Choroid plexus epithelial cell (primary cell): ENCODE measurements around the gene KASH5.
A peak's percentile ranks its signal among the peaks of the same experiment; 100 is the strongest.

Experiments
- DNase-seq: peaks from one replicate; pipeline ENCODE4 v3.0.0-alpha.2; 2010; ENCODE audit warnings: low read depth
- H3K4me3 ChIP-seq: 2 replicates; pipeline ENCODE4 v1.5.1; 2011; ENCODE audit warnings: low read depth, mild to moderate bottlenecking, control low read depth, low read length, moderate library complexity
- TF ChIP-seq, protein P1 (sequence below): conservative IDR thresholded peaks from 2 replicates; pipeline ENCODE4 v1.5.1; 2011; ENCODE audit warnings: low read depth, mild to moderate bottlenecking, control low read depth, inconsistent platforms, low read length, moderate library complexity

Gene KASH5

DNA sequence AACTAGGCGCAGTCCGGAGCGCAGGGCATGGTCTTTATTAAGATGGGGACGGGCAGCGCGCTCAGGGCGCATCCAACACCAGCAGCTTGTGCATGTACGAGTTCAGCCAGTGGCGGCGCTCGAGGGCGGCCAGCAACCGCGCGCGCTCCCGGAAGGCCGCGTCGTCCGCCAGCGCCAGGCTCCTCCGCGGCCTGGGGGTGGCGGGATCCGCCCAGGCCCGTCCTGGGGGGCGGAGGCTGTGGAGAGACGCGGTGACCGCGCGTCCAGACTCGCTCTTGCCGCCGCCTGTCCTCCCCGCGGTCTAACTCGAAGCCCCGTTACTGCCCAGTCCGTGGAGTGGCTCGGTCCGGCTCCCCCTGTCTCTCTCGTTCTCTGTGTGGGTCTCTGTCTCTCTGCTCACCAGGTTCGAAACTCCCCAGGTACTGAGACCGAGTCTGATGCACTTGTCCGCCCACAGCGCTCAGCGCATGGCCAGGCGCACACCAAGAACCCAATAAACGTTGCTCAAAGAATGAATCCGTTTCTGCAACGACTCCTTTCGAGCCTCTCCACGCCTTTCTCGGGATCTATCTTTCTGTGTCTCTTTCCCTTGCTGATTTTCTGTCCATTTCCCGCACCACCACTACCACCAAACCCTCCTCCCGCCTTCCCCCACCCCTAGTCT is 34.5 kb downstream of the KASH5 start:
- peak; percentile 20 for DNase-seq
- TF ChIP-seq, protein P1, sequence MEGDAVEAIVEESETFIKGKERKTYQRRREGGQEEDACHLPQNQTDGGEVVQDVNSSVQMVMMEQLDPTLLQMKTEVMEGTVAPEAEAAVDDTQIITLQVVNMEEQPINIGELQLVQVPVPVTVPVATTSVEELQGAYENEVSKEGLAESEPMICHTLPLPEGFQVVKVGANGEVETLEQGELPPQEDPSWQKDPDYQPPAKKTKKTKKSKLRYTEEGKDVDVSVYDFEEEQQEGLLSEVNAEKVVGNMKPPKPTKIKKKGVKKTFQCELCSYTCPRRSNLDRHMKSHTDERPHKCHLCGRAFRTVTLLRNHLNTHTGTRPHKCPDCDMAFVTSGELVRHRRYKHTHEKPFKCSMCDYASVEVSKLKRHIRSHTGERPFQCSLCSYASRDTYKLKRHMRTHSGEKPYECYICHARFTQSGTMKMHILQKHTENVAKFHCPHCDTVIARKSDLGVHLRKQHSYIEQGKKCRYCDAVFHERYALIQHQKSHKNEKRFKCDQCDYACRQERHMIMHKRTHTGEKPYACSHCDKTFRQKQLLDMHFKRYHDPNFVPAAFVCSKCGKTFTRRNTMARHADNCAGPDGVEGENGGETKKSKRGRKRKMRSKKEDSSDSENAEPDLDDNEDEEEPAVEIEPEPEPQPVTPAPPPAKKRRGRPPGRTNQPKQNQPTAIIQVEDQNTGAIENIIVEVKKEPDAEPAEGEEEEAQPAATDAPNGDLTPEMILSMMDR = peak; percentile 39
- H3K4me3 ChIP-seq = no peak overlapping the region

DNA sequence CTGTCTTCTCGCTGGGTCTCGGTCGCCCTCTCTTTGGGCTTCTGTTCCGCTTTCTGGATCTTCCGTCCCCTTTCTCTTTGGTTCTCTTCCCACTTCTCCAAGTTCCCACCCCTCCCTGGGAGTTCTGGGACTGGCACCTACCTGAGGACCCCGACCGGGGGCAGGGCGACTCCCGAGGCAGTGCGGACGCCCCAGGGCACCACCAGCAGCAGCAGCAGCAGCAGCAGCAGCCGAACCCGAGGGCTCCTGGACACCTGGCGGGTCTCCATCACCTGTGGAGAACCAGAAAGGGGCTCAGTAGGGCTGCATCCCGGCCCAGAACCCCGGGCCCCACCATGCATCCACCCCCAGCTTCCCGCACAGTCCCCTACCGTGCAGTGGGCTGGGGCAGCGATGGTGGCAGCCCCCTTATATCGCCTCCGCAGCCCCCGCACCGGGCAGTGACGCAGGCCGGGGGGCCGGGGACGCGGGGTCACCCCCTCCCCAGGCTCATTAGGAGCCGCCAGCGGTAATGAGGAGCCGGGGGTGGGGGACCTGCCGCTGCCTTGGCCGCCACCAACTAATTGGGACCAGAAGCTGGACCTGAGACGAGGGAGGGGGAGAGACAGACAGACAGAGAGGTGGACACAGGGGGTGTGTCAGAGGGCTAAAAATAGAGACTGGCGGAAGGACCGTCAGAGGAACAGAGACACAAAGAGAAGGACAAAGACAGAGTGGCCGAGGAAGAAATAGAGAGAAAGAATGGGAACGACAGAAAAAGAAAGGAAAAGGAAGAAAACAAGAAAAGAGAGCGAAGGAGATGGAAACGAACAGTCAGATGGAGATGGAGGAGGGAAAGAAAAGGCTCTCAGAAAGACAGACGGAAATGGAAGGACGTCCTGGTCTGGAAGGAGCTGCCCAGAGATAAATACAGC is 35.3 kb downstream of the KASH5 start, which contains the start of gene PTH2:
TSS of gene PTH2 (minus strand) at position 371 of the 914 bp plus-strand sequence. CDS start at position 269, 102 bp downstream.
- no peak within 1 kb of the TSS for H3K4me3 ChIP-seq
- TF ChIP-seq, protein P1 = no peak
- no peak for DNase-seq

DNA sequence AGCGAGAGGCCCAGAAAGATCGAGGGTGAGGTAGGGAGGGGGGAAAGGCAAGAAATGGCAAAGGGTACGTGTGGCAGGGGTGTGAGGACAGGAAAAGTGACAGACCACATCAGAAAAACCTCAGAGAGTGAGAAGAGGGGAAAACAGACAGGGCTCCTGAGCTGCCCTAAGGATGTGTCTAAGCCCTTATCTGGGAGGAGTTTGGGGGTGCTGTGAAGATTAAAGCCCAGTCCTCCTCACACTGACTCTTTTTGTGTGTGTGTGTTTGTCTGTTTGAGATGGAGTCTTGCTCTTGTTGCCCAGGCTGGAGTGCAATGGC is 35.9 kb downstream of the KASH5 start:
- DNase-seq = no peak
- TF ChIP-seq, protein P1 = no peak
- H3K4me3 ChIP-seq = no peak overlapping the region

DNA sequence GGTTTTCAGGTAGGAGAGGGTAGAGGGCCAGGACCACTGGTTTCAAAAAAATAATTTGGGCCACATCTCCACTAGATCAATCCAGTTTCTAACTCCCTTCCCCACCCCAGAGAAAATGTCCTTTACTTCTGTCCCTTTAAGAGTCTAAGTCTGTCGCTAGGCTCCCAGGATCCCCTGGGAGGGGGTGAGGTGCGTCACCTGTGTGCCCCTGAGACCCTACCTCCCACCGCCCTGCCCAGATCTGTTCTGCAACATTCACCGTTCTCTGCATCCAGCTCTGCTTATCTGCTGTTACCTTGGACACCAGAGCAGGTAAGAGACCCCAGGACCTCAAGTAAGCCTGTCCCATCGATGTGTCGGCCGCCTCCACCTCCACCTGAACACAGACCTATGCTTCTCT is 37.1 kb downstream of the KASH5 start, which contains the start of gene GFY:
TSS of gene GFY (plus strand) at position 211 of the 400 bp plus-strand sequence. CDS start 1,043 bp downstream, outside the sequence.
- no peak within 1 kb of the TSS for H3K4me3 ChIP-seq
- TF ChIP-seq, protein P1 = no peak
- no peak for DNase-seq

DNA sequence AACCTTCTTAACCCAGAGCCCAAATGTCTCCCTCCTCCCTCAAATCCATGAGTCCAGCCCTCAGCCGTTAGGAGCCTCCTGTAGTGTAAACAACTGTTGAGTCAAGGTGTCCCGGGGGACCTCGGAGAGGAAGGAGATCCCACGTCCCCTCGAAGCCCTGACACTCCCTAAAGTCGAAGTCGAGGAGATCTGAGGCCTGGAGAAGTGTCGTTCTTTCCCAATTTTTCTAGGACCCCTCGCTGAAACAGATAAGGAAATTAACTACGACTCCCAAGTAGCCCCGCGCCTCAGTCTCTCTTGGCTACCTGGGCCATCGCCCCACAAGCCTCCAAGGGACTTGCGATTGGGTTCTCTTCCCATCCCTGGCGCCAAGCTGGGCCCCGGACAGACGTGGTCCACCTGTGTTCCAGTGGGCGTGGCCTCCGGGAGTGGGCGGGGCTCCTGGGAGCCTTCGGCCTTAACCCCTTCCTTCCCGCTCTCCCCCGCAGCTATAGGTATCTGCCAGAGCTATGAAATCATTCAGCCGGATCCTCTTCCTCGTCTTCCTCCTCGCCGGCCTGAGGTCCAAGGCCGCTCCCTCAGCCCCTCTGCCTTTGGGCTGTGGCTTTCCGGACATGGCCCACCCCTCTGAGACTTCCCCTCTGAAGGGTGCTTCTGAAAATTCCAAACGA is 38.0 kb downstream of the KASH5 start:
- TF ChIP-seq, protein P1 = no peak
- no peak overlapping the region for H3K4me3 ChIP-seq
- DNase-seq = no peak

DNA sequence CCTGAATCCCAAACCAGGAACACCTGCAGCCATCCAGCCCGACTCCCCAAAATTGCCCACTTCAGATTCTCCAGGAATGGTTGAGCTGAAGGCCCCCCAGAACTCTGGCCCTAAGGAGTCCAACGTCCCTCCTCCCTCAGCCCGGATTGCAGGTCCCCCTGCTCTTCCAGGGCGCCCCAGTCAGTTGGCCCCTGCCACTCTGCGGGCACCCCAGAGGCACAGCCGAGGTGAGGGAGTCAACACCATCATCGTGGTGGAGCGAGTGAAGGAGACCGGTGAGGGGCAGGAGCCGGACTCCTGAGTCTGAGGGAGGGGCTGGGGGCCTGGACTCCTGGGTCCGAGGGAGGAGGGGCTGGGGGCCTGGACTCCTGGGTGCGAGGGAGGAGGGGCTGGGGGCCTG is 39.3 kb downstream of the KASH5 start:
- TF ChIP-seq, protein P1 = no peak
- no peak for DNase-seq
- no peak overlapping the region for H3K4me3 ChIP-seq
